Stimulated activated naive CD4-positive, alpha-beta T cell treated with Interleukin-2 at 50 U/mL for 16 hours (primary cell): ENCODE measurements around the gene COLEC11.
A peak's percentile ranks its signal among the peaks of the same experiment; 100 is the strongest.

Source experiments
- DNase-seq: peaks from one replicate; lab custom pipeline; 2025; lab: John Stamatoyannopoulos, UW

COLEC11 gene

DNA sequence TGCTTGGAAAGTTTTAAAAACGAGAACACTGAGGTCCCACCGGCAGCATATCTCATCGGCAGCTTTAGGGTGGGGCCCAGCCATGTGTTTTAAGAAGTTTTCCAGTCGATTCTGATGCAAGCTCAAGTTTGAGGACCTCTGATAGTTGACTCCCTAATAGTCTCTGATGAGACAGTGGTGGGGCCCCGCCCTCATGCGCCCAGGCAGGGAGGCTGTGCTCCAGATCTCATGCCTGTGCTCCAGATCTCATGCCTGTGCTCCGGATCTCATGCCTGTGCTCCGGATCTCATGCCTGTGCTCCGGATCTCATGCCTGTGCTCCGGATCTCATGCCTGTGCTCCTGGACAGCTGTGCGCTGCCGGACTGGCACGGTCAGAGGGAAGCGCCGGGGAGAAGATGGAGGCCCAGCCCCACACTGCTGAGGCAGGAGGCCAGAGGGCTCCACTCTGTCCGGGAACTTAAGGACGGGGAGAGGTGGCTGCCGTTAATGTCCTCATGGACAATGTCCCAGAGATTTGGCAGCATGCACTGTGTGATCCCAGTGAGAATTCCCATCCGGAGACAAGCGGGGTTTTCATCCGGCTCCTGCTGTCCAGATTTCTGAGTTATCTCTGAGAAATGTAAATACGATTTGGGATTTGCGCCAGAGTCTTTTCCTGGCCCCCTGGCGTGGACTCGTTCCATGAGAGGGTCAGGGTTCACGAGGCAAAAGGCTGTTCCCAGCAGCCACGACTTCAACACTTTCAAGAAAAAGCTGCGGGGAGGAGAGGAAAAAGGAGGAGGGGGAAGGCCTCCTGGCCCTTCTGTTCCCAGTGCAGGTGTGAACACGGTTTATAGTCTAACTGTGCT lies 9.4 kb upstream of the COLEC11 start:
- DNase-seq = no peak

DNA sequence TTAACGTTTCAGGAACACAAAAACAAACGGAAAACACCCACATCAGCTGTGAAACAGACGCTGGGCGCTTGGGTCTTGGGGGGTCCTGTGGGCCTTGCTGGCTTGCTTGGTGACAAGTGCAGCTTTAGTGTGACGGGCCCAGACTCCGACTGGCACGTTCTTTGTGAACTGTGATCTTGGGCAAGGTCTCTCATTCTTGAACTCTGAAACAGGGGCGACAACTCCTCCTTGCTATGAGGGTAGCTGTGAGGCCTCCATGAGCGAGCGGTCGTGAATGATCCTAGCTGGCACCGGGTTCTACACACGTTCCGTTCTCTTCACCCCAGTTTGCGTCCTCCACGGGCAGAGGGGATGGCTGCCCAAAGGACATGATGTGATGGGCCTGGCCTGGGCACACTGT lies 8.7 kb upstream of the COLEC11 start:
- no peak for DNase-seq

DNA sequence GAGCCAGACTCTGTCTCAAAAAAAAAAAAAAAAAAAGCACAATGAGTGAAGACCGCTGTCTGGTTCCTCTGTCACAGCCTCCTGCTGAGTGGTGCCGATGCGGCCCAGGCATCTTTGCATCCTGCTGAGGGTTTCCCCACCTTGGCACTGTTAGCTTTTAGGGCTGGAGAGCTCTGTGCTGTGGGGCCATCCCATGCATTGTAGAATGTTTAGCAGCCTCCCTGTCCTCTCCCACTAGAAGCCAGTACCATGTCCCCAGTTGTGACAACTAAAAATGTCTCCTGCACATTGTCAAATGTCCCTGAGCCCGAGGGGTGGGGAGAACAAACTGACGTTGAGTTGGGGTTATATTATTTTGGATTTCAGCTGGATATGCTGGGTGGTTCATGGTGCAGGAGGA lies 7.9 kb upstream of the COLEC11 start:
- no peak for DNase-seq

DNA sequence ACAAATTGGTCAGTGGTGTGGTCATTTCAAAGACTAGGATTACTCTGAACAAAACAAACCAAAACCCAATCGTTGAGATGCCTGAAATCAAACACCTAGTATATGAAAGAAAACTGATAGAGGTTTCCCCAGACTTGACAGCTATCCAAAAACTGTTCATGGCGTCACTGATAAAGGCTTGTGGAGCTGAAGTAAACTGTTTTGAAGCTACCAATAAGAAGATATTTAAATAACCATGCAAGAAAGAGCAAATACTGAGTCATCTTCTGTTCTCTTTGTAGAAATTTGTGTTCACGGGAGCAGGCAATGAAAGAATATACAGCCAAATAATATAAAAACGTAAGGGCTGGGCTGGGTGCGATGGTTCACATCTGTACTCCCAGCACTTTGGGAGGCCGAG lies 7.5 kb upstream of the COLEC11 start:
- DNase-seq = no peak

DNA sequence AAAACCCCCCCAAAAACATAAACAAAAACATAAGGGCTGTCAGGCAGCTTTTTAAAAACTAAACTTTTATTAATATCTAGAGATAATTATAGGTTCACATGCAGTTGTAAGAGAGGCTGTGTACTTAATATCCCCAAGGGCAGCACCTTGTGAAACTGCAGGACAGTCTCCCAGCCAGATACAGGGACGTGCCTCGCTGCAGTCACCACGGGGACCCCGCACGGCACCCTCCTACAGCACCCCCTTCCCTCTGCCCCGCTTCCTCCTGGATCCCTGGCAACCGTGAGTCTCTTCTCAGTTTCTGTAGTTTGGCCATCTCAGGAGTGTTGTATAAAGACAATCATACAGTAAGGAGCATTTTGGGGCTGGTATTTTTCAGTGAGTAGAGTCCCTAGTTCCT lies 6.8 kb upstream of the COLEC11 start:
- no peak for DNase-seq

DNA sequence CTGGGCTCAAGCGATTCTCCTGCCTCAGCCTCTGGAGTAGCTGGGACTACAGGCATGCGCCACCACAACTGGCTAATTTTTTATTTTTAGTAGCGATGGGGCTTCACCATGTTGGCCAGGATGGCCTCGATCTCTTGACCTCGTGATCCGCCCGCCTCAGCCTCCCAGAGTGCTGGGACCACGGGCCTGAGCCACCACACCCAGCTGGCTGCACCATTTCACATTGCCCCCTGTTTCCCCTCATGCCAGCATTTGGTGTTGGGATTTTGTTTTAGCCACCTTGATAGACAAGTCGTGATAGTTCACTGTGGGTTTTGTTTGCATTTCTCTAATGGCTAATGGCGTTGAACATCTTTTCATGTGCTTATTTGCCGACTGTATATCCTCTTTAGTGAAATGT lies 5.8 kb upstream of the COLEC11 start:
- no peak for DNase-seq

DNA sequence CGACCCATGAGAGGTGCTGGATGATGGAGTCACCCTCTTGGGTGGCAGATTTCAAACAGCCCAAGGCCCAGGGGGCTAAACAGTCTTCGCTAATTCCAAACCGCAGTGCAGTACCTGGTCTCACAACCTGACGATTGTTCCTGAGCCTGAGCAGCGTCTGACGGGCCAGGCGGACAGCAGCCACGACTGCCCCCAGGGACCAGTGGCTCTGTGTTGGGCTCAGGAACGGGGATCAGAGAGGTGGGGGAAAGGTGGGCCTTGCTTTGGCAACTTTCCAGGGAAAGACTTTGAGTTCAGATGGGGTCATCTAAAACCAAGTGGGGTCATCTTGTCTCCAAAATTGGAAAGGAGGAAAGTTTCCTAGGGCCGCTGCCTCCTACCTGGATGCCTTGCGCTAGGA lies 492 bp downstream of the COLEC11 start:
- DNase-seq = no peak

DNA sequence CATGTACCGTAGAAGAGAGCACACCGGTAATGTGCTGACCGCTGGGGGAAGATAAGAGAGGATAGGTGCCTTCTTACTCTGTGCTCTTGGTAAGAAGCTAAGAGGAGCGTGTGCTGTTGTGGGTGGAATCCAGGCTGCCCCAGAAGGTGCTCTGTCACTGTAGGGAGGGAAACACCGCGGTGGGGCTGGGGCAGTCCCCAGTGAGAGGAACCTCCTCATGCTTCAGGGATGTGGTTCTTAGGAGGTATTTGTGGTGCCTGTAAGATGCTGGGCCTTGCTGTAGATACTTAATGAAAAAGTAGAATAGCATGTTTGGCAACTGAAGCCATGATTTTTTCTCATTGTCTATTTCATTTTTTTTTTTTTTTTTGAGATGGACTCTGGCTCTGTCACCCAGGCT lies 1.1 kb downstream of the COLEC11 start:
- peak; percentile 38 for DNase-seq

DNA sequence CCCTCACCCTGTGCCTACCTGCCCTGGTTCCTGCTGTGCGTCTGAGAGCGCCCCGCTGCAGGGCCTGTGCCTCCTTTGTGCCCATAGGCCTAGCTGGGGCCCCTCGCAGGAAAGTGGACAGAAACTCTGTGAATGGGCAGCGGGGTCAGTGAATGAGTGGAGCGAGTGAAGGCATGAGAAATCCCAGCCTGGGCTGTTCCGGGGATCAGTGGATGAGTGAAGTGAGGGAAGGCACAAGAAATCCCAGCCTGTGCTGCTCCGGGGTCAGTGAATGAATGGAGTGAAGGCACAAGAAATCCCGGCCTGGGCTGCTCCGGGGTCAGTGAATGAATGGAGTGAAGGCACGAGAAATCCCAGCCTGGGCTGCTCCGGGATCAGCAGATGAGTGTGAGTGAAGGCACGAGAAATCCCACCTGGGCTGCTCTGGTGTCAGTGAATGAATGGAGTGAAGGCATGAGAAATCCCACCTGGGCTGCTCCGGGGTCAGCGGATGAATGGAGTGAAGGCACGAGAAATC lies 2.0 kb downstream of the COLEC11 start:
- DNase-seq = no peak

DNA sequence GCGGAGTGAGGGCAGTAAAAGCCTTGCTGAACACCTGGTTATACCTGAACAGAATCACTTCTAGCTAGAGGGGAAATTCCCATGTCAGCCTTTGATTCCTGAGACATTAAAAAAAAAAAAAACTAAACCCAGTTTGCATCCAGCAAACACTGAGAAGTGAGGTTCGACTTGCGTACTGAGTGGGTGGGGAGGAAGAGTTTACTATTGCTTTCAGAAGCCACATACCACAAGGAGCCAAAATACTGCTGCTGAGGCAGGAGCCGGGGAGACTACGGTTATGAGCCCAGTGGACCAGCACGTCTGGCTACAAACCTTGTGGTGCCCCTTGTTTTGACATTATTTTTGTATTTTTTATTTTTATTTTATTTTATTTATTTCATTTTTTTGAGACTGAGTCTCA lies 2.7 kb downstream of the COLEC11 start:
- DNase-seq = no peak

DNA sequence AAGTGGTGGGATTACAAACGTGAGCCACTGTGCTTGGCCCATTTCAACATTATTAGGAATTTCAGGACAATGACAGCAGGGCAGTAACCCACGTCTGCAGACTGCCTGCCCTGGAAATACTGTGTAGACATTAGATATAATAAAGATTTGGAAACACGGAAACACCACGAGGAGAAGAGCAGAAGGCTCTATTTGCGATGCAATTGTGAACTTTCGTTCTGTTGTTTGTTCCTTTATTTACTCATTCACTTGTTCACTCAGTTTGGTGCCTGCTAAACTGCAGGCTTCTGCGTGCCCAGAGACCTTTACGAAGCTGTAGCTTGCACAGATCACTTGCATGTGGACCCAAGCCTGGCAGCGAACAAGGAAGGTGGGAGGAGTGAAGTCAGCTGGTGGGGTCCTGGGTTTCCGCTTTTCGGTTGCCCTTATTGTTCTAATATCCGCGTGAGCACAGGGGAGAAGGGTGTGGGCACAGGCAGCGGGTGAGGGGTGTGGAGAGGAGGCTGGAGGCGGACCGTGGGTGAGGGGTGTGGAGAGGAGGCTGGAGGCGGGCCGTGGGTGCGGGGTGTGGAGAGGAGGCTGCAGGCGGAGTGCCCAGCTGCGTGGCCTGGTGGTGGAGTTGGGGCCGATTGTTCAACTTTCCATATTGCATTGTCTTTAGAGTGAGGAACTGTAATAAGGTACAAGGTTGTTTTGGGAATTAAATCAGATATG lies 3.4 kb downstream of the COLEC11 start:
- DNase-seq = no peak

DNA sequence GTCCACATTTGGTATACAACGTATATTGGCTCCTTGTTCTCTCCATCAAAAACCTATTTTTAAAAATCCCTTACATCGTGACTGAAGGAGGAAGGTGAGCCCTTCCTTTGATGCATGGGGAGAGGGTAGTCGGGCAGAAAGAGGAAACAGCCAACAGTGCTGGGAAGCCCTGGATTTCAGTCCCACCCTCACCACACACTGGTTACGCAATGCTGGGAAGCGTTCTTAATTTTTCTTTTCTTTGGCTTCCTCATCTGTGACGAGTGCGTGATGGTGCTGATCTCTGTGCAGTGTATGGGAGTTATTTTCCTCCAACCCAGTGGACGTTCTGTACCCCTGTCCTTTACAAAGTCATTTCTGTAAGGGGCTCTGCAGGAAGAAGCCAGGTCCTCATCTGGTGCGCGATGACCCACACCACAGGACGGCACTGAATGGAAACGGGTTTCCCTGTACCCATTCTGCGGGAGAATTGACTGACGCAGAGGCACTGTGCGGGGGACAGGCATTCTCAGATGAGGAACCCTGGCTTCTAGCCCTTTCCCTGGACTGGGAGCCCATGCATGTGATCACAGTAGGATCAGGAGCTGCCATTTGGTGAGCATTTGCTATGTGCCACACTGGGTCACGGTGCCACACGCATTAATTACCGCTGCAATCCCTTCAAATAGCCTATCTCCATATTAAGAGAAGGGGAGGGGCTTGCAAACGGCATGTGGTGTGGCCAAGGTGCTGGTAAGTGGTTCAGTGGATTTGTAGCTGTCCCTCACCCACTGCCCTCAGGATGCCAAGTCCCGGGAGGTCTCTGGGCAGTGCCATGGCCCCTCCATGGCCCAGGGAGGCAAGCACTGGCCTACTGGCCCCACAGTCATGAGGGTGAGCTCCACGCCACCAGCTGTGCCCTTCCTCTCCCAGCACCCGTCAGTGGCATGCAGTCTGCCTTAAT lies 4.3 kb downstream of the COLEC11 start:
- no peak for DNase-seq

DNA sequence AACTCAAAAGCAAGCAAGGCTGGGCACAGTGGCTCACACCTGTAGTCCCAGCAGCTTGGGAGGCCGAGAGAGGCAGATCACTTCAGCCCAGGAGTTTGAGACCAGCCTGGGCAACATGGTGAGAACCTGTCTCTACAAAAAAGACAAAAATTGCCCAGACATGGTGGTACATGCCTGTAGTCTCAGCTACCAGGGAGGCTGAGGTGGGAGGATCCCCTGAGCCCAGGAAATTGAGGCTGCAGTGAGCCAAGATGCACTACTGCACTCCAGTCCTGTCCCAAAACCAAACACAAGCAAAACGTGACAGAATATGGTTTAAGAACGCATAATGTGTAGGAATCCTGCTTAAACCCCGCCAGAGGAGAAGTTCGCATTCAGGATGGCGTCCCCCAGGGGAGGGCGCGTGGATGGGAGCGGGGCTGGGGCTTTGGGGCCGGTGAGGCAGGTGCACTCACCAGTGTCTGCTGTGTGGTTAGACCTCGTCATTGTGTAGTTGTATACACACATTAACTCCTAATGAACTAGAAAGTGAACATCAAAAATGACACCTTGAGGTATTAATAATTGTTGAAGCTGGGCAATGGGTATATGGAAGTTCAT lies 5.4 kb downstream of the COLEC11 start:
- no peak for DNase-seq

DNA sequence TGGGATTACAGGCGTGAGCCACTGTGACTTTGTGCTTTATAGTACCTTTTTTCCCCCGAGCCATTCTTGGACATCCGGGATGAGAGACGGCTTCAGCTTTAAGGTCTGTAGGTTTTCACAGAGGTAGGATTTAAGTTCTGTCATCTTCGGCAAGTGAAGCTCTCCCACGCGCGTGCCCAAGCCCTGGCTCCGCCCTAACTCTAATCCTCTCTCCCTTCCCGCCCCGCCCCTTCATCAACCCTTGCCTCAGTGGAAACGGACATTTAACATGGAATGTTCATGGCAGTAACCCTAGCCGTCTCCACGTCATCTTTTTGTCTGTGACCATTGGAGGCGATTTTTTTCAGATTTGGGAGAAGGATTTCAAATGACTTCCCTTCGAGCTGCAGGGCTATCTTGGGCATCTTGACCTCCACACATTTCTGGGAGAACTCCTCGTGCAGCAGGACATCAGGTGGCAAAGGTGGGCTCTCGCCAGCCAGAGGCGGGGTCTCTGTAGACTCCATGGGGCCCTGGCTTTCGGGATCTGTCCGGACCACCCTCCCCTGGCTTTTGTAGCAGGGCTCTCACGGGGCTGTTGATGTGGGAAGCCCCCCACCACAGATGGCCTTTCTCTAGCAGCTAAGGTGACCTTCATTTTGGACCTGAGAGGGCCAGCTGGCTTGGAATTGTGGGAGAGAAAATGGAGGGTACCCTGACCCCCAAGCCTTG lies 6.8 kb downstream of the COLEC11 start:
- DNase-seq = no peak

DNA sequence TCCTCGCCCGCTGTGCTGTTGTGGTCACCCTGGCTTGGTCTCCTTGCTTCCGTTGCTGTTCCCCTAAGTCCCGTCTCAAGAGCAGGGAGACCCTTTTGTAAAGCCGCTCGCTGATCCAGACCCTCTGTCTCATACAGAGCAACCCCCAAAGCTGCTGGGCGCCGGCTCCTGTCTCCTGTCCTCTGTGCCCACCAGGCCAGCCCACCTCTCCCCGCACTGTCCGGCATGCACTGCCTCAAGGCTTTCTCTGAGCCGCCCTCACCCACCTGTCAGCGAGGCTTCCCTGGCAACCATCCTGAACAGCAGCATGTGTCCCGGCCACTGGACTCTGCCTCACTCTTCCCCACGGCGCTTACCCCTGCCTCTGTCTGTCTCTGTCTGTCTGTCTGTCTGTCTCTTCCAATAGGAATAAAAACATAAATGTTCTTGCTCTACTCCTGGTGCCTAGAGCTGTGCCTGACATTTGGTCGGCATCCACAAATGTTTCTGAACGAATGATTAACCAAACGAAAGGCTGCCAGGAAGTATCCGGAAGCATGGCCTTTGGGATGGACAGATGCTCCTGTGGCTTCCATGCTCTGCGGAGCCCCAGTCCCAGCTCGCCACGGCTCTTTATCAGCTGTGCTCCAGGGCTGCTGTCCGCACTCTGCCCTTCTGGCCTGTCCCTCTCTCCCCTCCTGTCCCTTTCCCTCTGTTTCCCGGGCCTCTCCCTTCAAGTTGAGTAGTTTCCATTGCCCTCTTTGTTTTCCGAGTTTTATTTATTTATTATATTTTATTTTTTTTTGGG lies 7.8 kb downstream of the COLEC11 start:
- DNase-seq = no peak

DNA sequence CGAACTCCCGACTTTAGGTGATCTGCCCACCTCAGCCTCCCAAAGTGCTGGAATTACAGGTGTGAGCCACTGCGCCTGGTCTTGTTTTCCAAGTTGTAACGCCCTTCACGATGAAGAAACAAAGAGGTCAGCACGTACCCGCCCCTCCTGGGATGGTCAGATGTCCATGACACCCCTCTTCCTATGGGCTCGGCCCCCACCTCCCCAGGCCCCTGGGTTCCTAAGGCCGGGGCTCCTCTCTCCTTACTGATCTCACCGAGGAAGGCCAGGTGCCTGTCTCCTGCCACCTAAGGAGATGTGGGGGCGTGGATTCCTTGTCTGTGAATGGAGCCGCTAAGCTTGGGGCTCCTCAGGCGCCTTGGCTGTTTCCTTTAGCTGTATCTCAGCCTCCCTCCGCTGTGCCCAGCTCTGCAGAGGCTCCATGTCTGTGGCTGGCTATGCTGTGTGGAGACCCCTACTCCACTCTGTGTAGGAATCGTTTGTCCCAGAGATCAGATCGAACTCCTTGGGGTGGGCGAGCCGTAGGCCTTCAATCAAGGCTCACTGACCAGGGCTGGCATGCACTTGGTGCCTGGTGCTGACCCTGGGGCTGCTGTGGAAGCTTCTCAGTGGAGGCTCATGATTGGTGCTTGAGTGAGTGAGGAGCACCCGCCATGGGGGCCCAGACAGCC lies 8.8 kb downstream of the COLEC11 start:
- DNase-seq = no peak

DNA sequence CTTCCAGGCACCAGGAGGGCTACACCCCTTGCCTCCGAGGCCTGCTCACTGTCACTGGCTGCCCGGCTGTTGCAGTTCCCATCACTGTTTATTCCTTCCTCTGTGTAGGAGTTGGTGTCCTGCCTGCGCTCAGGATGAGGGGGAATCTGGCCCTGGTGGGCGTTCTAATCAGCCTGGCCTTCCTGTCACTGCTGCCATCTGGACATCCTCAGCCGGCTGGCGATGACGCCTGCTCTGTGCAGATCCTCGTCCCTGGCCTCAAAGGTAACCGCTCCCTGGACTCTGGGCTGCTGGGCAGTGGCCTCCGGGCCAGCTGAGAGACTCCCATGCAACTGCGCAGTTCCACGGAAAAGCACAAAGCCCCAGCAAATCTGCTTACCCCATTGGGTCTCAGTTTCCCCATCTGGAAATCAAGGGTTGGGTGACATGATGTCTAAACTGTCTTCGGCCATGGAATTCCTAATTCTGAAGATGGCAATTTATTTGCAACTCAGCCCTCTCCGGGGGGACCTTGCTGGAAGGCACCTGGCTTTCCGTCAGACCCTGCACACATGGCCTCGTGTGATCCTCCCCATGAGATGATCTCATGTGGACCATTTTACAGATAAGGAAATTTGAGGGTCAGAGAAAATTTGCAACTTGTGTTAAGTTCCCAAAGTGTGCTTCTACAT lies 9.4 kb downstream of the COLEC11 start:
- DNase-seq = no peak

DNA sequence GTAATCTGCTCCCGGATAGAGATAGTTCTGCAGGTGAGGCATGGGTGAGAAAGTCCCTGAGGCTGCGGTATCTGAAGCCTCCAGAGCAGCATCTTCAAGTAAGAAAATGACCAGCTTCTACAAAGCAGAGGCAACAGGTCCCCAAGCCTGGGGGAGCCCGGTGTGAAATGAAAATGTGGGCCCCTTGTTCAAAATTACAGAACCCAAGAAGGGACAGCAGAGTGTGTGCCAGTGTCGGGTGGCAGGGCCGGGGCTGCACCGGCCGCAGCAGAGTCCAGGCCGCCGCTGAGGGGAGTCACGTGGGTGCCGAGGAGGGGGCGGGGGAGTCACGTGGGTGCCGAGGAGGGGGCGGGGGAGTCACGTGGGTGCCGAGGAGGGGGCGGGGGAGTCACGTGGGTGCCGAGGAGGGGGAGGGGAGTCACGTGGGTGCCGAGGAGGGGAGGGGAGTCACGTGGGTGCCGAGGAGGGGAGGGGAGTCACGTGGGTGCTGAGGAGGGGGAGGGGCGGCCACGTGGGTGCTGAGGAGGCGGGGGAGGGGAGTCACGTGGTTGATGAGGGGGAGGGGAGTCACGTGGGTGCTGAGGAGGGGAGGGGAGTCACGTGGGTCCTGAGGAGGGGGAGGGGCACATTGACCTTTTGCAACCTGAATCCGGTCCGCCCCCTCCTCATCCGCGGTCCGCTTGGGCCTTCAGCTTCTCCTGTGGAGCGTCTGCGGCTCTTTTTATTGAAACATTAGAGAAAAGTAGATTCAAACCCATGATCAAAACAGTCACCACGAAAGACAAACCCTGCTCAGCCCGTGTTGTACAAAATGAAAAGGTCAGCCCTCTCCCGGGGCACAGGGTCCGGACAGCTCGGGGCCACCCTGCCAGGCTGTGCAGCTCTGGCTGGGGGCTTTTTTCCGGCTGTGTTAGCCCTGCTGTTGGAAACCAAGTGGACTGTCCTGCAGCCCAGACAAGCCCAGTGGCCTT lies 10.4 kb downstream of the COLEC11 start:
- peak; percentile 45 for DNase-seq
